Measurements from ENCODE around the gene SIGLEC8.
"Not testable (repeated sequence)": the region's sequence is repeated elsewhere in the genome, so short reads cannot be mapped to it uniquely, and the experiment has no call there.

SIGLEC8 gene

DNA sequence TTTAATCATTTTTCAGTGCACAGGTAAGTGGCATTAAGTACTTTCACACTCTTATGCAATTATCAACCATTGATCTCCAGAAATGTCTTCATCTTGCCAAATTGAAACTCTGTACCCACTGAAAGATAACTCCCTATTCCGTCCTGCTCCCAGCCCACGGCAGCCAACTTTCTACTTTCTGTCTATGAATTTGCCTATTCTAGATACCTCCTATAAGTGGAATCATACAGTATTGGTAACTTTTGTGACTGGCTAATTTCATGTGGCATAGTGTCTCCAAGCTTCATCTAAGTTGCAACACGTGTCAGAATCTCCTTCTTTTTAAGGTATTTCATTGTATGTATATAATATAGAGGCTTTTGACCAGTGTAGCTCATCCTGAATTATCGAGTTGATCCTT is 14.4 kb upstream of the SIGLEC8 start:
- no peak for DNase-seq

DNA sequence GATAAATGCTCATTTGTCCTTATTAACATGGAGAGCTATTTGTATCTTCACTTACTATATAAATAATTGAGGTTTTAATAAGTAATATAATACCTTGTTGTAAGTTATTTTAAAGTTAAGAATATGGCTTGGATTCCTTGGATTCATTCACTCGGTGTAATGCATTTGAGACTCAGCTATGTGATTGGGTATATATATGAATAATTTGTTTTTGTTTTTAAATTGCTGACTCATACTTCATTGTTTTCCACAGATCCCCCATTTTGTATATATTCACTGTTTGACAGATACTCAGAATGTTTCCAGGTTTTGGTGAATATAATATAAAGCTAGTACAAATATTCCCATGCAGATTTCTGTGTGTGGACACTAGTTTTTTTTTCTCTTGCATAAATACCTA is 13.3 kb upstream of the SIGLEC8 start:
- no peak for DNase-seq

DNA sequence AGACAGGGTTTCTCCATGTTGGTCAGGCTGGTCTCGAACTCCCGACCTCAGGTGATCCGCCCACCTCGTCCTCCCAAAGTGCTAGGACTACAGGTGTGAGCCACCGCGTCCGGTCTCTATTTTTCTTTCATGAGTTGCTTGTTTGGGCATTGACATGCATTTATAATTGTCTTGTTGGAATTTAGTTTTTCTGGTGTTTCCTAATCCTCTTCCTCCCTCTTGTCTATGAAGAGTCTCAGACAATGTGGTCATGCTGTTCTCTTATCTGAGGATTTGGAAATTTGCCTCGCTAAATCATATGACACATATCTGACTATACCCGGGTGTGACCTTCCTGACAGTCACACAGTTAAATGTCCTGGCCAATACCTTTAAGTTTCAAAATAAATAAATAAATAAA is 12.7 kb upstream of the SIGLEC8 start:
- no peak for DNase-seq

DNA sequence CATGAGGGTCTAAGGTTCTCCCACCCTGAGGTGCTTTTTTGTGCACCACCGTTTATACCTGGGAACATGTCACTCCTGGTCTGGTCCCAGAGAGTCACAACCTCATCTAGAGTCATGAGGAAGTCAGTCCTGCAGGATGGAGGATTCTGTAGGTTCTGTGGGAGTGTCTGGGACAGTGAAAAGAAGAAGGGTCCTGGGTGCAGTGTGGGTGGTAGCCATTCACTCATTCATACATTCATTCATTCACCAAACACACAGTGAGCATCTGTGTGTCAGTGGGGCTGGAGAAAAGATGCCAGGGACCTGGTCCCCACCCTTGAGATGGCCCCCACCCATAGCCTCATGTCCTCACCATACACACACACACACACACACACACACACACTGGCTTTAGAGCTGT is 11.4 kb upstream of the SIGLEC8 start:
- no peak for DNase-seq

DNA sequence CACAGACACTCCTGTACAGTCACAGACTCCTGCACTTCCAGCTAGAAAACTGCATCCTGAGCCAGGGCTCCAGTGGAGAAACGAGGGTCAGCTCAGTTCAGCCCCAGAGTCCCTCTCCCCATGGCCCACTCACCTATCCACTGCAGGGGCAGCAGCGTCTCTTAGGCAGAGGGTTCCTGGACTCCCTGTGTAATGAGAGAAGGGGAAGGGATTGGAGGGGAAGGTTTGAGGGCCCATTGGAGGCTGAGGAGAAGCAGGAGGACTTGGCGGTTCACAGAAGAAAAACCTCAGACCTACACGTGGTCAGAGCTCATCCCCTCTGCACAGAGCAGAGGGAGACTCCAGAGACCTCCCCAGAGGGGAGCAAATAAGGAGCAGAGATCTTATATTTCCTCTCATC is 10.9 kb upstream of the SIGLEC8 start:
- no peak for DNase-seq

DNA sequence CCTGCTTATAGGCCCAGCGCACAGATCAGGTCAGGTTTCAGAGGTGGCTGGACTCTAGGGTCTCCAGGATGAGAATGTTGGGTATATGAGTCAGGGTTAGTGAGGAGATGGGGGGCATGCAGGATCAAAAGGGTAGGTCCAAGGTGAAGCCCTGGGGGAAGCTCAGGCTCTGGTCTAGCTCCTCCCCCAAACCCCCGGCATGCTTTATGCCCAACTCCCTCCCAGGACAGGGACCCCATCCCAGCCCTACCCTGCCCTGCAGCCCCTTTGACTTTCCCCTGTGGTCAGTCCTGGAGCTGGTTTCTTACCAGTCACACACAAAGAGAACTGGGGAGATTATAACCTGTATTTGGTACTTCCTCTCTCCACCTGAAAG is 10.3 kb upstream of the SIGLEC8 start:
- DNase-seq, result no peak

DNA sequence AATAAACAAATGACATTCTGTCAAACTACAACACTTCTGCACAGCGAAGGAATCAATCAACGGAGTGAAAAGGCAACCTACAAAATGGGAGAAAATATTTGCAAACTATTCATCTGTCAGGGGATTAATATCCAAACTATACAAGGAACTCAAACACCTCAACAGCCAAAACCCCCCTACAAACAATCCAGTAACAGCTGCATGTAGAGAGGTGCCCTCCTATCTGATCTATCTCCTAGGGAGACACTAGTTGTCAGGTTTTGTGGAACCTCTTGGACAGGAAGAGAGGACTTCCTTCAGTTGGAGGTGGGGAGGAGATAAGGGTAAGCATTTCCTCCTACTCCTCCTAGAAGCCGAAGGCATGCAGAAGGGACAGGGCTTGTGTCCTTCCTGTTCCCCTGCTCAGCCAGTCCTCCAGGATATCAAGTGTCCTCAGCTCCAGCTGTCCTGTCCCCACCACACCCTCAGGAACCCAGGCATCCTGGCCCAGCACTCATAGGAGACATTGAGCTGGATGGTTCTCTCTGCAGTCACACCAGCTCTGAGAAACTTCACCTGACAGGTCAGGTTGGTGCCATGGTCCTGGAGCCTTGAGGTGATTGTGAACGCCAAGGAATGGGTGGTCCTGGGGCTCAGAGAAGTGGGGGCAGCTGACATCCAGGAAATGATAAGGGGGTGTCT is 9.8 kb upstream of the SIGLEC8 start:
- no peak for DNase-seq

DNA sequence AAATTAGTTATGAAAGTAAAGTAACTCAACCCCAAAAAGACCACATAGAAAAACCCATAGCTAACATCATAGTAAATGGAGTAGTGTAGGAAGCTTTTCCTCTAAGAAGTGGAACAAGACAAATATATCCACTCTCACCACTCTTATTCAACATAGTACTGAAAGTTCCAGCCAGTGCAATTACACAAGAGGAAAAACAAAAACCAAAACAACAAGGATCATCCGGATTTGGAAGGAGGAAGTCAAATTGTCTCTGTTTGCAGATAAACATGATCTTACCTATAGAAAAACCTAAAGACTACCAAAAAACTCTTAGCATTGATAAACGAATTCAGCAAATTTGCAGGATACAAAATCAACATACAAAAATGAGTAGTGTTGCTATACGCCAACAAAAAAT is 8.5 kb upstream of the SIGLEC8 start:
- DNase-seq, result no peak

DNA sequence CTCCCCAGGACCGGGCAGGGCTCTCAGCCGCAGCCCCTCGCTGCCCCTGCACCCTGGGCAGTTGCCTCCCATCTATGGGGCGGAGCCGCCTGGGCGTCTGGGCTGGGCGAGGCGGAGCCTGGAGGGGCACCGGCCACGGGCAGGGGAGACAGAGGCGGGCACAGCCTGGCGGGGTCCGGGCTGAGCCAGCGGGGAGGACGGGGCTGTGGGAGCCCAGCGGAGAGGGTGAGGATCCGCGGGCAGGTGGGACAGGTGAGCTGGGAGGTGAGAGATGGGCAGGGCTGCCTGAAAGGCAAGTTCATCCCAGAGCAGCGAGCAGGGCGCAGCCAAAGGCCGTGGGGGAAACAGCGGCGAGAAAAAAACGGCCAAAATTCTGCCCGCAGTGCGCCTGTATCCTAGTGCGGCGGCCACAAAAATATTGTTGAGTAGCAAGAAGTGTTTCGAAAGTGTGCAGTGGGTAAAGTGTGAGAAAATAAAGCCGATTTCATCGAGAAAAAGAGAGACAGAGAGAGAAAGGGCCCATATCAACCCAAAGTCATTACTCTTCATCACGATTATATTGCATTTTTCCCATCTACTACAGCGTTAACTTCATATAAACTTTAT is 5.8 kb upstream of the SIGLEC8 start:
- DNase-seq, result not testable (repeated sequence)

DNA sequence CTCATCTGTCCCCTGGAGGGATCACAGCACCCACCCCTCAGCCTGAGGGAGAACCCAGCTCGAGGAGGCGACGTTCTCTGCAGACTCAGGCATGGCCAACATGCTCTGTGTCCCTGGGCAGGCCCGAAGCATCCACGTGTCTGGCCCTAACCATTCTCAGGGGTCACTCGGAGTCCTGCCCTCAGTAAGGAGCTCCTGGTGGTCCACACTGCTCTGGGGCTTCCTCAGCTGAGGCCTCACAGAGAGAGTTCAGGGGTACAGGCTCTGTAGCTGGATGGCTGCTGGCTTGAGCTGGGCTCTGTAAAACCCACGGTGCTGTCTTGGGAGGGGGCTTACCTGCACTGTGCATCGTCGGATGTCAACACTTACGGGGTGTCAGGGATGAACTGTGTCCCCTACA is 4.4 kb upstream of the SIGLEC8 start:
- no peak for DNase-seq

DNA sequence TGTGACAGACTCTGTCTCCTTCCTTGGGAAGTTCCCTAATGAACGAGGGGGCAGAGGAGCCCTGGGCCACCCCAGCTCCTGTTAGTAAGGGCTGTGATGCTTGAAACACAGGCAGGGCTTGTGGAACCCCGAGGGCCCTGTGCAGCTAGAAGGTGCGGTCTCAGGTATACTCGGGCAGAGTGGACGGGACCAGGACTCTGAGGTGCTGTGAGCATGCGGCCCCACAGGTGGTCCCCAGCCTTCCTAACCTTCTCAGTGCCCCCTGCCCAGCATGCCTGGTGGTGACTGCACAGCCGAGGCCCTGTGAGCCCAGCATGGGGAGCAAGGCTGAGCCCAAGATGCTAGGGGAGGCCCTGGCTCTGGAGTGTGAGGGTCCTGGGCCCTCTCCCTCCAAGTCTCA is 4.0 kb upstream of the SIGLEC8 start:
- DNase-seq, result no peak

DNA sequence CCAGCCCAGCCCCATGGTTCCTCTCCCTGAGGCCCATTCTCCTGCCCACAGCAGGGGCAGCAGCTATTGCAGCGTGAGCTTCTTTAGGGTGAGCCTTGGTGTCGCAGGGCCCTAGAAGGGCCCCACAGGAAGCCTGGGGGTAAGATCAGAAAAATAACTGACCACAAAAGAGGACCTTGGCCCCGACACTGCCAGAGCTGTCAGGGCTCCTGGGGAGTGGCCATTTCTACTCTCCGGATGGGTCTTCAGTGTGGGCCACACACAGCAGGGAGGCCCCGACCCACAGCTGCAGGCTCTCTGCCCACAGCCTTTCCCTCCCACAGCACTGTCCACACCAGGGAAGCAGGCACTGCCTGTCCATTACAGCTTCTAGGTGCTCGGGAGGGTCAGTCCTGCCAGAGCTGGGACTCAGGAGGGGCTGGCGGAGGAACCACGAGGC is 3.5 kb upstream of the SIGLEC8 start:
- DNase-seq, result no peak

DNA sequence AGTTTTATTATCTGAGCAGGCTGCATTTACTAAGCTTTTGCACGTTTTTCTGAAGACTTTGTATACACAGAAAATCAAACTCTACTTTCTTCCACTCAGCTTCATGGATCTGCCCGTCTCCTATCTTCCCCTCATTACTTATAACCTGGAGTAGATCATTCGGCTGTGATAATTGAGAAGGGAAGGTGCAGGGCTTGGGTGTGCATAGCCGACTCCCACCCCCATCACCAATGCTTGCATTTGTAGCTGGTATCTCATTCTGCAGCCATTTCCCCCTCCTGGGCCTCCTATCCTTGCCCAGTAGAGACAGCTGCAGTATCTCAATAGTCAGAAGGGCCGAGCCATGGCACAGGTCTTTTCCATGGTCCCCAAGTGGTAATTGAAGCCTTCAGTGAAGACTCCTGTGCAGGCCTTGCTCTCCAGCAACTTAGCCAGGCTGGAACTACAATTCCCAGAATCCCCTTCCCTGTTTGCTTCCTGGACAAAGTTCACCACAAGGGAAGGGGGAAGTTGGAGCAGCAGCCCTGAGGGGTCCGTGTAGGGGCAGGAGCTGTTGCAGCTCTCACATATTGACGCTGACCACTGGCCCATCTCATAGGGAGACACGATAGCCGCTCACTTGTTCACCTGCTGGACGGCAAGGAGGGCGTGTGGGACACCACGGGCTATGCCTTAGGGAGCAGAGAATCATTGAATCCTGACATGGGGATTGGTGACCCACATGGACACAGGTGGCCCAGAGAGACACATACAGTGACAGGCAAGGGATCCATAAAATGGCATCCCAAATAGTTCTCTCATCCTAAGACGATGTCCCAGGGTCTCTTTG is 2.1 kb upstream of the SIGLEC8 start:
- no peak for DNase-seq

DNA sequence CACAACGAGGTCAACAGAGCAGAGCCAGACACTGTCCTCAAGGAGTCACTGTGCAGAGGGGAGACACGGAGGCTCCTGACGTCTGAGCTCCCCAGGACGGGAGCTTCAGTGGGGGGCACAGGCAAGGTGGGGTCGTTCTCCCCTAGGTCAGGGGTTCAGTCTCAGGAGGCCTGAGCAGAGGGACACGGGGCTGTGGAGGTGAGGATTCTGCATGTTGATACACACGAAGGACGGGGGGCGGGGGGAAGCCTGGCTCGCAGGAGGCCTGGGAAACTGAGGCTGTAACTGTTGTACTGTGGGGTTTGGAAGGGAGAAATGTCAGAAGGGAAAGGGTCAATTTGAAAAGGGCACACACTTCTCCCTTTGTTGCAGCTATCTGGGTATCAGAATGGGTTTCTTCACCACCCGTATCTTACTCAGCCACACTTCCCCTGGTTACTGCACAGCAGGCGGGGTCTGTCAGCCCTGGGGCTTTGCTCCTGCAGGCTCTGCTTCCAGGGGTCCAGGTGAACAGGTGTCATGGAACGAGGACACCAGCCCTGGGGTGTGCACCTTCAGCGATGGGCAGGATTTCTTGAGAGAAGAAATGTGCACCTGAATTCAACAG is 748 bp upstream of the SIGLEC8 start:
- DNase-seq, result no peak

DNA sequence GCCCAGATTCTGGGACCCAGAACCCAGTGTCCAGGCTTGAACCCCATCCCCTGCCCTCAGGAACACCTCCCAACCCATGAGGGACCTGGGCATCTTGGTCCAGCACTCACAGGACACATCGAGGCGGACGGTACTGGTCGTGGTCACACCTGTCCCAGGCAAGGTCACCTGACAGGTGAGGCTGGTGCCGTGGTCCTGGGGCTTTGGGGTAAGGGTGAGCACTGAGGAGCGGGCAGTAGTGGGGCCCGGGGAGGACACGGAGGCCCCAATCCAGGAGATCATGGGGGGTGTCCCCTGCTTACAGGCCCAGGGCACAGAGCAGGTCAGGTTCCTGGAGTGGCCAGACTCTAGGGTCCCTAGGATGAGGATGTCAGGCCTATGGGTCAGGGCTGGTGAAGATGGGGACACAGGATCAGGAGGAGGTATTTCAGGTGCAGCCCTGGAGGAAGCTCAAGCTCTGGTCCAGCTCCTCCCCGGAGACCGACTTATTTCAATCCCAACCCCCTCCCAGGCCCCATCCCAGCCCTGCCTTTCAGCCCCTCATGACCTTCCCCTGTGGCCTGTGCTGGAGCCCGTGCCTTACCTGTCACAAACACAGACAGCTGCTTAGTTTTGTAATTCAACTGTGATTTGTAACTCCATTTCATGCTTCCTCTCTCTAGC is 772 bp downstream of the SIGLEC8 start:
- DNase-seq, result no peak

DNA sequence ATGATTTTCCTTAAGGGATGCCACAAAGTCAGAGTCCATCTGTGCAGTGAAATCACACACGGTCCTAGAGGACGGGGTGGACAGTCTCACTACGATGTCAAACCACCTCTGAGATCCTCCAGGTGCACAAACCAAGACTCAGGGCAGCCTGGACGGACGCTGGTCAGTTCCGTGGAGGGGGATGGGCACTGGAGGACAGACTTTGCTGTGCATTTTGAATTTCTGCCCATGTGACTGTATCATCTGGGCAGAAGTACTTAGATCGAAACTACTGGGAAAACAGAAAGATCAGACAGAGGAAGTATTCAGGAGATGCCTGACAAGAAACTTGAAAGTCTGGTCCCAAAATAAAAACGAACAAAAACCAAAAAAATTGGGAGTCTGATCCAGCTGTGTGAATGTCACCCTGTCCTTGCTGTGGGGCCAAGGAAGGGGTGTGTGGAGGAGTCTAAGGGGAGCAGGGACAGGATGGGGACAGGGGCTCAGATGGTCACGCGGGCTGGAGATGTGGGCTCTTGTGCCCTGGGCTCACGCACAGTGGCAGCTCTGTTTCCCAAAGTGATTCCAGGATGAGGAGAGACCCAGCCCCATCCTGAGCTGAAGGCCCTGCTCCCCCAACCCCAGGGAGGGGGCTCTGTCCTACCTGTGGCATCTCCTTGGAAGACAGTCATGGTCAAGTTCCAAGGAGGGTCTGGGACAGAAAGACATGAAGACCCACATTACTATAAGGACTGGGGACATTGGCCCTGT is 1.5 kb downstream of the SIGLEC8 start:
- no peak for DNase-seq

DNA sequence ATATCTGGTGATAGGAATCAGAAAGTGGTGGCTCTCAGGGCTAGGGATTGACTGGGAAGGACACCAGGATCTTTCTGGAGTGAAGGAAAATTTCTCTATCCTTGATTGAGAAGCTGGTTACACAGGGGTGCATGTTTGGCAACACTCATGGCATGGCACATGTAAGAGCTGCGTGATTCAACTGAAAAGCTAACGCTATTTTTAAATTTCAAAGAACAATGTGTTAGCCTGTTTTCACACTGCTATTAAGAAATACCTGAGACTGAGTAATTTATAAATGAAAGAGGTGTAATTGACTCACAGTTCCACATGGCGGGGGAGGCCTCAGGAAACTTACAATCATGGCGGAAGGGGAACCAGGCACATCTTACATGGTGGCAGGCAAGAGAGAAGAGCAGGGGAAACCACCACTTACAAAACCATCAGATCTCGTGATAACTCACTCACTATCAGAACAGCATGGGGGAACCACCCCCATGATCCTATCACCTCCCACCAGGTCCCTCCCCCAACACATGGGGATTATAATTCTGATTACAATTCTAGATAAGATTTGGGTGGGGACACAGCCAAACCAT is 7.4 kb downstream of the SIGLEC8 start:
- no peak for DNase-seq

DNA sequence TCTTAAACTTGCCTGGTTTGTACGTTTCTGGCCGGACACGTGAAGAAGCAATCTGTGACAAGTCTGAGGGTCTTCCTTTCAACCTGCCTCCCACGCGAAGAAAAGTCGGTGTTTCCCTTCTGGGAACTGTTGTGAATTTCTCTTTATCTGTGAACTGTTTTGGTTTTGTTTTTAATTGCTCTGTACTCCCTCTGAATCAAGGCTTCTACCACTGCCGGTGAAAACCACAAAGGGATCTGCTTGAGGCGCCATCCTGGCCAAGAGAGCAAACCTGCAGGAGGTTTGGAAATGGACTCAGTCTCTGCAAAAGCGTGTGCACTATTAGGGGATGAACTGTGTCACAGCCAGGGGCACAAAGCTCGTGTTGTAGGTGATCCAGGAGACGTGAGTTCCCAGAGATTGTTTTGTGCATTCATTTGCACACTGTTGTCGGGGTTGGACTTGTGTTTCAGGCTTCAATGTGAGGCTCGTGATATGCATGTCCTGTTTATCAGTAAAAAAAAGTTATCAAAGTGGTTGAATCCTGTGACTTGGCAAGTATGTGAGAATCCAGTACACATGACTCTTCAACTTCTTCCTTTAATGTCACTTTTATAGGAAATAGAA is 9.7 kb downstream of the SIGLEC8 start:
- no peak for DNase-seq

DNA sequence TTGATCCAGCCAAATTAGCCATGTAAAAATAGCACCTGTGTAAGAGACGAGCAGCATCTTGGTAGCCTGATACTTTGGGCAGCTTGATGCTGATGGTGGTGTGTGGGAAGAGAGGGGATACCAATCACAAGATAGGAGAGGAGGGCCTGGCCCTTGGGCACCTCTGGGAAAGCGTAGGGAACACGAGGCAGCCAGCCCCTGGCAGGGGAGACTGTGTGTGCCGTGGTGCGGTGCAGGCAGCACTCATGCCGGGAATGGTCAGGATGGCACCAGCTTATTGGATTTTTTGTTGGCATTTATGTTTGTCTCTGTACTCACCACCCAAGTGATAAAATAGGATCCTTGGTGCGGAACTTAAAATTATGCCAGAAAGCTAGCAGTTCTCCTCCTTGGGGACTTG is 10.2 kb downstream of the SIGLEC8 start:
- no peak for DNase-seq

DNA sequence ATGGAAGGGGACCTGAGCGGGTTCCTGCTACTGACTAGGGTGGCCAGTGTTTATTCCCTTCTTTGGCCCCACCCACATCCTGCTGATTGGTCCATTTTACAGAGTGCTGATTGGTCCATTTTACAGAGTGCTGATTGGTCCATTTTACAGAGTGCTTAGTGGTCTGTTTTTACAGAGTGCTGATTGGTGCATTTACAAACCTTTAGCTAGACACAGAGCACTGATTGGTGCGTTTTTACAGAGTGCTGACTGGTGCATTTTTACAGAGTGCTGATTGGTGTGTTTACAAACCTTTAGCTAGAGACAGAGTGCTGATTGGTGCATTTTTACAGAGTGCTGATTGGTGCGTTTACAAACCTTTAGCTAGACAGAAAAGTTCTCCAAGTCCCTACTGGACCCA is 10.7 kb downstream of the SIGLEC8 start:
- not testable (repeated sequence) for DNase-seq

All from HCEC 1CT (cell line).